Stimulated activated CD4-positive, alpha-beta T cell treated with anti-CD3 and anti-CD28 coated beads, Interleukin-1b, Interleukin-23, amount 100 ng/mL, for 1 hour (primary cell): ENCODE data around the gene PIN4.
A peak's percentile ranks its signal among the peaks of the same experiment; 100 is the strongest.
"Not testable (repeated sequence)": the region's sequence is repeated elsewhere in the genome, so short reads cannot be mapped to it uniquely, and the experiment has no call there.

Experiments
- DNase-seq, 2 donors: peaks; one replicate each; pipeline ENCODE4 v3.0.0-alpha.2; 2020; ENCODE audit warnings: low read depth in 2 of 2

PIN4 gene

GRCh38 chrX:72201836-72202536 lies 20.4 kb downstream of the PIN4 start:
- DNase-seq: no peak

GRCh38 chrX:72202792-72203401 lies 21.3 kb downstream of the PIN4 start:
- no peak for DNase-seq

DNA sequence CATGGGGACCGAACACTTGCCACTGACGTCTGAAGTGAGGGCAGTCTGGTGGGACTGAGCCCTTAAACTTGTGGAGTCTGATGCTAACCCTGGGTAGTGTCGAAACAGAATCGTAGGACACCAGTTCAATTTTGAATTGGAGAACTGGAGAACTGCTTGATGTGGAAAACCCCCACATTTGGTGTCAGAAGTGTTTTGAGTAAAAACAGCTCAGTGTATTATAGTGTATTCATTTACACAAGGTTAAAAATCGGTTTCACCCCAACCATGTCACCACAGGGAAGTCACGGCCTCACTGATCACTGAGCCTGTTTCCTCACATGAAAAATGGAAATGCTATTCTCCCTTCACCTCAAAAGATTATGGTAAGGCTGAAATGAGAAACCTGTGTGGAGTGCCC lies 21.9 kb downstream of the PIN4 start:
- no peak for DNase-seq

DNA sequence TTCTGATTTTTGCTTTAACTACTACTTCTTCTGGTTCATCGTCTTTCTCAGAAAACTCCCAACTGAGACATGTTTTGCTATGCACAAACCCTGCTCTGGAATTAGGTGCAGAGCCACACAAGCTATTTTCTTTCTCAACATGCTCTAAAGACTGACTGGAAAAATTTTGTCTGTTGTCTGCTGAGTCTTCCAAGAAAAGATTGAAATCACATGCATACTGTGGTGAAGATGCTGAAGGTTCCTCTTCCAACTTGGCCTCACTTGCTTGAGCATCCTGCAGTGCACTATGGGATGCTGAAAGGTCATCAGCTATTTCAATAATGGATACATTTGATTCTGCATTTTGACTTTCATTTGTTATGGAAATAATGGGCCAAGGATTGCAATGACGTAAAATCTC lies 24.1 kb downstream of the PIN4 start:
- no peak for DNase-seq

DNA sequence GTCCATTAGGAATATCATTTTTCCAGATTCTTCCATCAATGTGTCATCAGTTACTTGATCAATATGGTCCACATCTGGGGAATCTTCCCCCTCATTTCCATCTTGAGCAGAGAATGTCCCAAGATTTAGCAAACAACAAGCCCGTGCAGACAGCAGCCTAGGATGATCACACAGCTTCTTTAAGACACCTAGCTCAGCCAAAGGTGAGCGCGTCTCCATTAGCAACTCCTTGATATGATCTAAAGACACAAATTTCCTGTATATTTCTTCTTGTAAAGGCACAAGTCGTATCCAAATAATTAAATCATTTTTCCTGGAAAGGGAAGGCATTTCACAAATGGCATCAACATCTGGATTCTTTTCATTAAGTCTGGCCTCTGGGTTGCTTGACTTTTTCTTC lies 25.8 kb downstream of the PIN4 start:
- no peak for DNase-seq

GRCh38 chrX:72208126-72208800 lies 26.7 kb downstream of the PIN4 start:
- no peak for DNase-seq

GRCh38 chrX:72216973-72217372 lies 35.4 kb downstream of the PIN4 start:
- no peak for DNase-seq

DNA sequence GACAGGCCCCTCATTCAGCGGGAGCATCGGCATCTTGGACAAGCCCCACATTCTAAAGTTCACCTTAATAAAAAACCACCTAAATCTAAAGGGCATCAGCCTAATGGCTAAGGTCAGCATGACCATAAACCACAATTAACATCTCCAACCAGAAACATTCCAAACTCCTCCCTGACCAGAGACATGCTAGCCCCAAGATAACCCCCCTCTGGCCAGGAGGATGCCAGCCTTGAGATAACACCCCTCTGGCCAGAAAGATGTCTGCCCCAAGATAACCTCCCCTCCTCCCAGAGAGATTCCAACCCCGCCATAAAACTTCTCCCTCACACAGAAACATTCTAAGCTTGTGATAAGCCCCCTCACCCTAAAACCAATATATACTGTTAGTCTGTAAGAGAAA lies 38.8 kb downstream of the PIN4 start:
- not testable (repeated sequence) for DNase-seq

DNA sequence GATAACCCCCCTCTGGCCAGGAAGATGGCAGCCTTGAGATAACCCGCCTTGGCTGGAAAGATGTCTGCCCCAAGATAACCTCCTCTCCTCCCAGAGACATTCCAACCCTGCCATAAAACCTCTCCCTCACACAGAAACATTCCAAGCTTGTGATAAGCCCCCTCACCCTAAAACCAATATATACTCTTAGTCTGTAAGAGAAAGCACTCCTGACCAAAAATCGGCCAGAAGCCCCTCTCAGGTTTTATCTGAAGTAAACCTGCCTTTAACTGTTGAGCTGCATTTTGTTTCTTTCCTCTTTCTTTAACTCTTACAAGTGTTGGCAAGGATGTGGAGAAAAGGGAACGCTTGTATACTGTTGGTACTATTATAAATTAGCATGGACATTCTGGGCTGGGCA lies 48.7 kb downstream of the PIN4 start:
- DNase-seq: no peak

DNA sequence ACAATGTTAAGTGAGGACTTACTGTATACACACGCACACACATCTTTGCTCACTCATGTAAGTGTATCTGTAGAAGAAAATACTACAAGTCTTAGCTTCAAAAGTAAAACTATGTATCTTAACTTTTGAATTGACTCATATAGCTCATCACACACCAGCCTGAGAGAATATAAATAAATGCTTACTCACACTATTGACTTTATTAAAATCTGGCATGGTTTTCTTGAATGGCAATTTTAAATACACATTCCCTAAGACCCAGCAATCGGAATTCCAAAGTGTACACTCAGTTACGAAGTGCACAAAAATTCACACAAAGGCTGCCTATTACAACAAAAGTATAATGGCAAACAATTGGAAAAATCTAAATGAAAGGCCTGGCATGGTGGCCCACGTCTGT lies 55.3 kb downstream of the PIN4 start:
- DNase-seq: no peak

DNA sequence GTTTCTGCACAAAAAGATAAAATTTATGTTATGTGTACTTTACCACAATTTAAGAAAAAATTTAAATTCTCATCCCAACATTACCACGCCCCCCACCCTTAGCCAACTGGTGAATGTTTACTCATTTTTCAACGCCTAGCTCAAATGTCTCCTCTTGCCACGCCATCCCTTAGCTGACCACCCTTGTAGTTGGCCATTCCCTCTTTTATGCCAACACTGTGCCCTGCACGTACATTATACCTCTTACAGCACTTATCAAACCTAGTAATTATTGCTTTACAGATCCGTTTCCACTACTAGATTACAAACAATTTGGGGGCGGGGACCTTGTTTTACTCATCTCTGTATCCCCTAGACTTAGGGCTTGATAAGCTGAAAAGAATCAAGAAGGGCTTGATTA lies 56.6 kb downstream of the PIN4 start:
- DNase-seq: no peak

GRCh38 chrX:72238721-72239475 lies 57.3 kb downstream of the PIN4 start, which contains the start of gene ERCC6L:
Gene ERCC6L, minus strand, starts transcription at chrX:72239027. Its CDS starts 116 bp downstream, at chrX:72238911.
- DNase-seq: peak; percentile 55

GRCh38 chrX:72240976-72241375 lies 59.4 kb downstream of the PIN4 start:
- DNase-seq: no peak

DNA sequence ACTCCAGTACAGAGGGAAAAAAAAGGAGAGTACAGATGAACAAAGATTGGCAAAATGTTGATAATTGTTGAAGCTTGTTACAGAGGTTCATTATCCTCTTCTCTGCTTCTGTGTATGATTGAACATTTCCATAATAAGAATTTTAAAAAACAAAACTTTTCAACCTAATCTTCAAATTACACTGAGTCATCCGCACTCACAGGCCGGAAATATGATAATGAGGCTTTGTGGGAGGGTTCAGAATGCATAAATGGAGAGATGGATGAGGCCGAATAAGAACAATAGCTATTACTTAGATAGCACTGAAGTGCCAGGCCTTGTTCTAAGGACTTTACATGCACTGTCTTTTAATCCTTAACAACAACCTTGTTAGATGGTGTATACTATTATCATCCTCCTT lies 61.9 kb downstream of the PIN4 start:
- no peak for DNase-seq

DNA sequence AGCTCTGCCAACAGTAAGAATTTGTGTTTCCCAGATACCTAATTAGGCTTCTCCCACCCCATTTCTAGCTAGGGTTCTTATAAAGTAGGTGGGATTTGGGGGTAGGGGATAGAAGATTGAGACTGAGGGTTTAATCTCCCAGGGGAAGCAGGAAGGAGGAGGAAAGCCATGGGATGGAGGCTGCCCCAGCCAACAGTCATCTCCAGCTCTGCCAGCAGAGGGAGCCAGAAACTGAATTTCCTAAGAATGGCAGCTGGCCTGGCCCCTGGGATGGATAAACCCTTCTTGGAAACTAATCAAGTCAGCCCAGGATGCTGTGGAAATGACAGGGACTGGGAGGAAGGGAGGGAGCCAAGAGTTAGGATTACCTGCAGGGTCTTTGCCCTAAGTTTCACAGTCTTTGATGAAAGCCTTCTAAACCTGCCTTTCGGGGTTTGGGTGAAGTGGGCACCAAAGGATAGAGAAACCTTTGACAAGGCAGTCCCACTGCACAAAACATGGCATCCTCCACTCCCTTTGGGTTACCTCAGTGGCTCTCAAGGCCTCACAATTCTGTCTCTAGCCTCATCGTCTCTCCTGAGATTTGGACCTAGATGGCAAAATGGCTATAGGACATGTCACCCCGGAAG lies 64.0 kb downstream of the PIN4 start:
- DNase-seq: no peak

DNA sequence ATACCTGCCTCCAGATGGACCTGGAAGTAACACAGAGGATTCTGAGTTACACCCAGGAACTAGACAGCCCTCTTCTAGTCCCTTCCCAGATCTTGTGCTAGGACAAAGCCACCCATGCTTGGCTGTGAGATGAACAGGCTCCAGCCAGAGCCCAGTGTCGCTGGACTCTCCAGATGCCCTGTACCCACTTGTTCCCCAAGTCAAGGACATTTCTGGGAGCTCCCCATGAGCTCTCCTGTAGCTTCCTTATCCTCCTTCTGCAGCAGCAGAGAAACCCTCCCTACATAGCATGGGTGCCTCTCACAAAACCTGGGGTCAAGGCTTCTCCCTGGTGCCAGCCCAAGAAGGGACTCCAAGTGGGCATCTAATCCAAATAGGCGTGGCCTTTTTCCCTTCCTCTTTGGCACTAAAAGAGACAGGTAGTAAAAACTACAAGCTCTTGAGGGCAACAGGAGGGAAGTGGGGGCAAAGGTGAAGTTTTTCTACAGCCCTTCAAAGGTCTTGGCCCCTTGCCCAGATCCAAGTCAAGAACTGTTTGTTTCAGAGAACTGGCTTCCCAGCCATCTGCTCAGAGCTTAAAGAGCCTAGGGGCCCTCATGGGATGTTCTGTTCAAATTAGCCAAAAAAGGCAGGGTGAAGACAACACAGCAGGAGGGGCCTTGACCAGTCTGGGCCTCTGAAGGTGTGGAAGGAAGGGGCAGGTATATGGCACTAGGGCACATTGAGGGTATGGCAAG lies 65.8 kb downstream of the PIN4 start:
- DNase-seq: no peak
